HG02763 (cell line): ENCODE results near the gene PREX1.
A peak's percentile ranks its signal among the peaks of the same experiment; 100 is the strongest.
"Not testable (repeated sequence)": the region's sequence is repeated elsewhere in the genome, so short reads cannot be mapped to it uniquely, and the experiment has no call there.

Experiments used
- ATAC-seq: cut with Tn5 transposase; IDR thresholded peaks from one replicate; pipeline ENCODE4 v1.9.1; 2021; ENCODE audit warnings: mild to moderate bottlenecking, moderate library complexity; ENCODE audit not compliant: unreplicated experiment

PREX1 gene

GRCh38 chr20:48827855-48828733, at the start of gene PREX1:
PREX1 (minus strand) TSS chr20:48827999; CDS start chr20:48827860, 139 bp downstream.
- peak; percentile 47 for ATAC-seq

DNA sequence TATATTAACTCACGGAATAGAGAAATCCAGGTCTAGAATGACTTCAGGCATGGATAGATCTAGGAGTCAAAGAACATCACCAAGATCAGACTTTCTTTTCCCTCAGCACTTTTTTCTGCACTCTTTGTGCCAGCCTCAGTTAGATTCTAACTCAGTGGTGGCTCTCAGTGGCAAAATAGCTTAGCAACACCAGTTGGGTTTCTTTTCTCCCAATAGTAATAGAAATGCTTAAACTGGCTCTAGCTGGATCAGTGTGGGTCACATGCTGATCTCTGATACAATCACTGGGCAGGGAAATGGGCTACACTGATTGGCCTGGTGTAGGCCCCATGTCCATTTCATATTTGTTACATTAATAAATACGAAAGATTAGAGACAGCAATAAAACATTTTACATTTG, 49.5 kb upstream of the PREX1 start:
- ATAC-seq: no peak

DNA sequence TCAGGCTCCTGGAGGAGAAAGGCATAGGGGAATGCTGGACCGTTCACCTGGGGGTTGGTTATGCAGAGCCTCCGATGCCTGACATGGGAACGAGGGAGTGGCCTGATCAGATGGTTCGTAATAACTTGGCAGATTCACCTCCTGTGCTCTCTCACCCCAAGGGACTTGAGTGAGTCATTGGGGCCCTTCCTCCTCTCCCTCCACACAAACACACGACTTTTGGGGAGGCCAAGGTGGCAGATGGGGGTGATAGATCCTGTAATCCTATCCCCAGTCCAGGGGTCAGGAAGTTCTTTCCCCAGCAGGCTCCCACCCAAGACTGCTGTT, 48.1 kb upstream of the PREX1 start:
- no peak for ATAC-seq

GRCh38 chr20:48875233-48875913, 47.6 kb upstream of the PREX1 start:
- no peak for ATAC-seq

GRCh38 chr20:48869442-48869841, 41.6 kb upstream of the PREX1 start:
- ATAC-seq: not testable (repeated sequence)

DNA sequence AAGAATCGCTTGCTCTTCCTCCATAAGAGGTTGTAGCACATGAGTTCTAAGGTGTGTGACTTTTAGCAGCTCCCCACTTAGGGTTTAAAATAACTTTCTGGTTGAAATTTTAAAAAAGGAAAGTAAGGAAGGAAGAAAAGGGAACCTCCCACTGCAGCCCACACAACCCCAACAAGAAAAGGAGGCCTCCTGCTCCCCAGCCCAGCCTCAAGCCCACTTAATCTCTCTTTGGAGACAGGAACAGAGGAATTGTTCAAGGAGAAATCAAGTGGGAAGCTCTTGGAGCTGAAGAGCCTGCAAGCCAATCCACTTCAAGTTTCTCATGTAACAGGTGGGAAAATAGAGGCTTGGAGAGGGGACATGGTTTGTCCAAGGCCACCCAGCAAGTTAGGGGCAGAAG, 39.1 kb upstream of the PREX1 start:
- no peak for ATAC-seq

DNA sequence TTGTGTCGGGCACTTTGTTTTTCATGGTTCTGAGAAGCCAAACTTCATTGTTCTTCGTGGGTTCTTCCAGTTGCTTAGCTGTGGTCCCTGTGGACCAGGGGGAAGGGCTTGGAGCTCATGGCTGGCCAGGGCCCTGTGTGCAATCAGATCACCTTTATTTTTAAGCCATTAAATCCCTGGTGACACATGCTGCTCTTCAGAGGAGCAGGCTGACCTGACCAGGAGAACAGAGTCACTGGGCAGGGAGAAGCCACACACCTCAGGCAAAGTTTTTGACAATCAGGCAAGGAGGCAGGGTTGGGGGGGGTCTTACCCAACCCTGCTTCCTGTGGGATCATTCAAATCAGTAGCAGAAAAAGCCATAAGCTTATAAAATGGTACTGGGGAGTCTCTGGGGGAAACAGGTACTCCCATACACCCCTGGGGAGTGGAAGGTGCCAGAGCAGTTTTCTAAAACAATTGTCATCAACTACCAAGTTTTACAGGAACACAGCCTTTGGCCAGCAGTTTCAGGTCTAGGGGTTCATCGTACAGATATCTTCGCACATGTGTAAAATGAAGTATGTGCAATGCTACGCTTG, 37.0 kb upstream of the PREX1 start:
- ATAC-seq: no peak

DNA sequence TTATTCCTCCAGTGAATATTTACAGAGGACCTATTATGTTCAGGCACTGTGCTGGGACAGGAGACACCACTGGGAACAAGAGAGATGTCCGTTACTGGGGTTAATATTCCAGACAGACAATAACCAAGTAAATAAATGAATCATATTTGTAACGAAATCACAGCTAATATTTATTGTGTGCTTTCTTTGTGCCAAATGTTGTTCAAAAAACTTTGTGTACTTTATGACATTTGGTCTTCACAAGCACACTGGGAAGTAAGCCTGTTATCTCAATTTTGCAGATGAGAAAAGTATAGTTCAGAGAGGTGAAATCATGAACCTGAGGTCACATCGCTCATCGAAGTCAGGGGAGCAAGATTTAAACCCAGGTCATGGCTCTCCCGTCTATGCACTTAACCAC, 36.5 kb upstream of the PREX1 start:
- no peak for ATAC-seq

GRCh38 chr20:48862279-48862678, 34.5 kb upstream of the PREX1 start:
- no peak for ATAC-seq

GRCh38 chr20:48861444-48861843, 33.6 kb upstream of the PREX1 start:
- ATAC-seq: no peak

- ATAC-seq: no peak
Measured at GRCh38 chr20:48858075-48858790, 30.4 kb upstream of the PREX1 start.

DNA sequence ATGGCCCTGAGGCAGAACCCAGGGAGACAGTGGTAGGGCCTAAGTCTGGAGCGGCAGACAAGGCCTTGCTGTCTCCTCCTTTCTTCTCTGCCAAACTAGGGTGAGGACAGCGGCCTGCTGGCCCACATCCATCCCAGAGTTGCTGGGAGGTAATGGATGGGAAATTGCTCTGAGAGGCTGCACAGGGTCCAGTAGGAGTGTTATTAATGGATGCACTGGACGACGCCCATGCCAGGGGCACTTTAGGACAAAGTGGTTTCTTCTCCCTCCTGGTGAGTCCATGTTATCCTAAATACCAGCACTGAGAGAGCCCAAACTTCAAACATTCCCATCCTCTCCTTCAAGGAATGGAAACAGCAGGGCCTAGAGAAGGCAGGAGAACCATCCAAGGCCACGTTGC, 28.3 kb upstream of the PREX1 start:
- ATAC-seq: no peak

DNA sequence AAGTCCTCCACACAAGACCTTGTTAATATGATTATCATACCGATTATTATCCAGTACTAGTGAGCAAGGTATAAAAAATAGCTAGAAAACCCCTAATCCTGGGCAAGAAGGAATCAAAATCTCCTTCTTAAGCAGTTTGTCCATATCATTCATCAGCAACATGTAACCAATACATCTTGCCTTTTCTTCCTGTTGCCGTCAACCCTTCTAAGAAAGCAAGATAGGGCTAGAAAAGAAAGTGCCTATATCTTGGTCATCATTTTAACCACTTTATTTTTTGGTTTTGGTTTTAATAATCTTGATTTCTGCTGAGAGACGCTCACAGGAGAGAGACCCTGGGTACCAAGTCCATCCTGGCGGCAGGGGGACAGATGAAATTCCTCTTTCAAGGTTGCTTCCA, 27.2 kb upstream of the PREX1 start:
- no peak for ATAC-seq

DNA sequence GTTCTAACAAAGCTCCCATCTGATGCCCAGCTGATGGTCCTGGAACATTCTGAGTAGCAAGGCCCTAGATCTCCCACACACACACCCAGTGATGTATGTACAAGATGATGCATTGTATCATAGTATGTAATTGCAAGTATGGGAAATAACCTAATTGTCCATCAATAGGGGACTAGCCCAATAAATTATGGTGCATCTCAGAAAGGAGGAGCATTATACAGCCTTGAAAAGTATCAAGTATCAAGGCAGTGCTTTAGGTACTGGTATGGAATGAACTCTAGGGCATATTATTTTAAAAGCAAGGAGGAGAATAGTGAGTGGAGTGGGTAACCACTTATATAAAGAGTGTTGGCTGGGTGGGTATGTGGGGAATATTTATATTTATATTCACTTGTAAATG, 24.8 kb upstream of the PREX1 start:
- no peak for ATAC-seq

DNA sequence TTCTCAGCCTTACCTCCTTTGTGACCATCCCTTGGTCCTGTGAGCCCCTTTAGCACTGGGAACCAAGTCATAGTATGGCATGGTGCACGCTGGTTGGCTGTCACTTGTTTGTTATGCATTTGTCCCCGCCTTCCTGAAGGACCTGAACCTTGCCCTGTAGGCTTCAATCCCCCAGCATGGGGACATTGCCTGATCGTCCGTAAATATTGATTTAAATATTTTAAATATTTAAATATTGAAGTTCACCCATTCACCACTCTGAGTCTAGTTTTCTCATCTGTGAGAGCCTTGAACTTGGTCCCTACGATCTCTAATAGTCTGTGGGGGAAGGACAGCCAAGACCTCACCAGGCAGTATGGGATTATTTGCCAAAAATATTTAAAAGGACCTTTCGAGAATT, 23.8 kb upstream of the PREX1 start:
- ATAC-seq: no peak

- no peak for ATAC-seq
Measured at GRCh38 chr20:48850977-48851299, 23.1 kb upstream of the PREX1 start.

DNA sequence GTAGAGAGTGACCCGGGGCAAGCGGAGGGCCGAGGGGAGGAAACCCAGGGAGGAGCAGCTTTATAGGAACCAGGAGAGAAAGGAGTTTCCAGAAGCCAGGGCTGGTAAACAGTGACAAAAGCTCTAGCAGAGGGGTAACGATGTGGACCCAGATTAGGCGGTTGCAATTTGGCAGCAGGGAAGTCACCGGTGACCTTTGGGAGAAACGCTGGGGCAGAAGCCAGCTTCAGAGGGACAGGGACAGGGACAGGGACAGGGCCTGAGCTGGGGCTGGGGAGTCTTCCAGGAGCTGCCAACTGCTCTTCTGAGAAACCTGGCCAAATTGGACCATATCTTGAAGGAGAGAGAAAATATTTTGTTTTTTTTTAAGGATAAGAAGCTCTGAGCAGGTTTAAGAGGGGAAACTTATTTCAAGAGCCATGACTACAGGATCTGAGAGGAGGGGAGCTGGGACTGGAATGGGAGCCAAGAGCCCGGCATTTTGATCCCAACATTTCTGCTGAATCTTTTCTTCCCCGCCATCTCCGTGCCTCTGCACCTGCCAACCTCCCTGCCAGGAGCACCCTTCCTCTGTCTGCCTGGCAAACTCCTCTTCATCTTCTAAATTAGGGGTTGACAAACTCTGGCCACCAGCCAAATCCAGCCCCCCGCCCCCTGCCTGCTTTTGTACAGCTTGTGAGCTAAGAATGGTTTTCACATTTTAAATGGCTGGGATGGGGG, 22.6 kb upstream of the PREX1 start:
- ATAC-seq: no peak

DNA sequence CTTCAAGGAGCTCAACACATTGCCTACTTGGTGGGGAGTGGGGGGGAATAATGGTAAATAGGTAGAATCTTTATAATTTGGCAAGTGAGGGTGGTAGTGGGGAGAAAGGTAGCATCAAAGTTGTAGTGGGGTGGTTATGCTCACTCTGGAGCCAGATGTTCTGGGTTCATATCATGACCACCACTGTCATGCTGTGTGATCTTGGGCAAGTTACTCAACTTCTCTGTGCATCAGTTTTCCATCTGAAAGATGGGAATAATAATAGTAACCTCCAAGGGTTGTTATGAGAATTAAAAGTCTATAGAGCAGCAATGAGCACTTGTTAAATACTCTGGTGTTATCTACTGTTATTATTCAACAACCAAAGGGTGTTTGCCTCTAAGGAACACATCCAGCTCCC, 22.0 kb upstream of the PREX1 start:
- ATAC-seq: no peak

- no peak for ATAC-seq
Measured at GRCh38 chr20:48849299-48849698, 21.5 kb upstream of the PREX1 start.

DNA sequence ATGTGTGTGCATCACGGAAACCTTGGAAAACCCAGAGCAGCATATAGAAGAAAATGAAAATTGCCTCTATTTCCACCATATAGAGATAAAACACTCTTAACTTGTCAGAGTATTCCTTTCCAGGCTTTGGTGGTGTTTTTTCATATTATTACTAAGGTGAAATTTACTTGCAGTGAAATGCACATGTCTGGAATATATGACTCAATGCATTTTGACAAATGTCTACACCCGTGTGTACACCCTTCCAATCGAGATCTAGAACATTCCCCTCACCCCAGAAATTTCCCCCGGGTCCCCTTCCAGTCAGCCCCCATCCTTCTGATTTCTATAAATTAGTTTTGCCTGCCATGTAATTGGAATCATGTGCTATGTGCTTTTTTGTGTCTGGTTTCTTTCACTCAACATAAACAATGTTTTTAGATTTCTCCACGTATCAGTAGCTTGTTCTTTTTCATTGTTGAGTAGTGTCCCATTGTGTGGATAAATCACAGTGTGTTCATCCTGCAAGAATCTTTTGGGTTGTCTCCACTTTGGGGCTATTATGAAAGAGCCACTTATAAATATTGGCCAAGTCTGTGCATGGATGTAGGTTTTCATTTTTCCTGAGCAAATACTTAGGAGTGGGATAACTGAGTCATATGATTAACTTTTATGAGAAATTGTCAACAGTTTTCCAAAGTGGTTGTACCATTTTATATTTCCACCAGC, 19.9 kb upstream of the PREX1 start:
- ATAC-seq: no peak
